Thoracic aorta (tissue), 2 donors: ENCODE data around the gene FLOT2. TPM values are rescaled to one million over a fixed set of nuclear protein-coding genes. Genes with fewer than 3 reads are reported as not detected.

ENCODE experiments used
- ATAC-seq: fragments of 150-250 bp; one replicate; pipeline ENCODE4 v1.8.0; 2017; ENCODE audit warnings: low read depth; ENCODE audit not compliant: insufficient number of reproducible peaks, low FRiP score
- DNase-seq: peaks from one replicate; pipeline ENCODE4 v3.0.0-alpha.2; 2020; ENCODE audit warnings: low spot score
- H3K27ac ChIP-seq, 2 donors: fragments of 200-600 bp; sonication (generic); 1 replicate in 1 of 2; 2 replicates in 1 of 2; pipeline ENCODE4 v1.5.1; 2016; ENCODE audit warnings: mild to moderate bottlenecking in 2 of 2, moderate library complexity in 2 of 2
- H3K27me3 ChIP-seq: fragments of 200-600 bp; sonication (generic); replicated peaks from 2 replicates; pipeline ENCODE4 v1.6.0; 2016; ENCODE audit warnings: mild to moderate bottlenecking; ENCODE audit not compliant: insufficient read depth
- H3K36me3 ChIP-seq: fragments of 200-600 bp; sonication (generic); one replicate; pipeline ENCODE4 v1.5.1; 2016
- H3K4me1 ChIP-seq, 2 donors: fragments of 200-600 bp; sonication (generic); 1 replicate in 1 of 2; 2 replicates in 1 of 2; pipeline versions ENCODE4 v1.5.1 to v1.6.0; 2016; ENCODE audit warnings: low read depth in 2 of 2, mild to moderate bottlenecking in 1 of 2; ENCODE audit not compliant: control insufficient read depth in 1 of 2
- H3K4me3 ChIP-seq: fragments of 200-600 bp; sonication (generic); 2 replicates; pipeline ENCODE4 v1.5.1; 2016; ENCODE audit warnings: mild to moderate bottlenecking
- H3K9me3 ChIP-seq: fragments of 200-600 bp; sonication (generic); 2 replicates; pipeline ENCODE4 v1.5.1; 2016
- CTCF ChIP-seq: fragments of 200-600 bp; sonication (generic); IDR thresholded peaks from one replicate; pipeline ENCODE4 v1.5.1; 2019; ENCODE audit warnings: antibody characterized with exemption
- total RNA-seq, 2 donors: library from RNA; depleted of rRNA; stranded (reverse); fragments of >200 nt; gene quantifications; one replicate each; pipeline versions ENCODE4 v1.1.0 to v1.2.3, GENCODE V29; 2016

The FLOT2 gene
- total RNA-seq, 2 donors from 2014 or later, result 71.3 to 92.1 TPM

- Histone ChIP-seq H3K36me3 (peaks cover 72% of the 10 kb centered on the region), H3K27me3 (no peaks in the 10 kb centered on the region), H3K9me3 (no peaks in the 10 kb centered on the region), H3K4me3 (no peak overlapping the region), H3K27ac (no peak overlapping the region), H3K4me1 (no peaks in the 10 kb centered on the region)
- no peak for TF ChIP-seq CTCF
- no peak for ATAC-seq
- no peak for DNase-seq
Observed at GRCh38 chr17:28917465-28917864, 19.9 kb upstream of the FLOT2 start.

DNA sequence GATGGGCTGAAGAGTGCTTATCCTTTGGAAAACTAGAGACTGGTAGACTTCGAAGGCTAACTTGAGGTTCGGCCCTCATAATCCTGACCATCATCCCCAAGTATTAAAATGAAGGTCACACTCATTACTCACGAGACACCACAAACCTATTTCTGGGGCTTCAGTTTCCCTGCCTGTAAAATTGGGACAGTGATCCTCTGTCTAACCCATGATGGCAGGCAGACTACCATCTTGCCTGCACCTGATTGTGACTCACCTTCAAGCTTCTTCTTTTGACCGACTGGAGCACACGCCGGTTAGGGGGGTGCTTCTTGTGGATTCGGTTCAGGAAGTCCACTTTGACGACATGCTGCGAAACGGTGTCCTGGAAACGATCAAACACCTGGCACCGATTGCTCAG, 19.5 kb upstream of the FLOT2 start:
- DNase-seq (no peak), ATAC-seq (no peak)
- Histone ChIP-seq H3K9me3 (no peaks in the 10 kb centered on the region), H3K4me3 (no peak overlapping the region), H3K36me3 (peaks cover 77% of the 10 kb centered on the region), H3K4me1 (no peaks in the 10 kb centered on the region), H3K27ac (no peak overlapping the region), H3K27me3 (no peaks in the 10 kb centered on the region)
- TF ChIP-seq CTCF, result no peak

GRCh38 chr17:28916302-28916934, 18.9 kb upstream of the FLOT2 start:
- Histone ChIP-seq H3K36me3 (peaks cover 80% of the 10 kb centered on the region), H3K27me3 (no peaks in the 10 kb centered on the region), H3K27ac (no peak overlapping the region), H3K9me3 (no peaks in the 10 kb centered on the region), H3K4me1 (no peaks in the 10 kb centered on the region), H3K4me3 (no peak overlapping the region)
- no peak for DNase-seq
- ATAC-seq, result no peak
- peak; percentile 65 for TF ChIP-seq CTCF

DNA sequence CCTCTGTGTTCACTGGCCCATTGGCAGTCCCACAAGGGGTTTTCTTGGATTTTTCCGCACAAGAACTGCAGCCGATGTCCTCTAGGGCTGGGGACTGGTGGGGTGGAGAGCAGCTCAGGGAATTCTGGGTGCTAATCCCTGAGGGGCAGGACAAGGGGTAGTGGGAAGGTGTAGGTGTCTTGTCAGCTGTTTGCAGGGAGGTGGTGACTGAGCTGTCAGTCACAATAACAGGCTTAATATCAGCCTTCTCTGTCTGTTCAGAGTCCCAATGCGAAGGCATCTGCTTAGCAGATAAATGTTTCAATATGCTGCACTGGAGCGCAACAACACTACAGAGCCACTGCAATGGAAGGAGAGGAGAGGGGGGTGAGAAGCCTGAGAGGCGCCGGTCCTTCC, 15.4 kb upstream of the FLOT2 start:
- Histone ChIP-seq H3K36me3 (peaks cover 75% of the 10 kb centered on the region), H3K27me3 (no peaks in the 10 kb centered on the region), H3K9me3 (no peaks in the 10 kb centered on the region), H3K4me1 (peaks cover 10 to 14% of the 10 kb centered on the region in 2 donors), H3K27ac (no peak overlapping the region), H3K4me3 (no peak overlapping the region)
- ATAC-seq, result no peak
- DNase-seq, result no peak
- TF ChIP-seq CTCF, result no peak

DNA sequence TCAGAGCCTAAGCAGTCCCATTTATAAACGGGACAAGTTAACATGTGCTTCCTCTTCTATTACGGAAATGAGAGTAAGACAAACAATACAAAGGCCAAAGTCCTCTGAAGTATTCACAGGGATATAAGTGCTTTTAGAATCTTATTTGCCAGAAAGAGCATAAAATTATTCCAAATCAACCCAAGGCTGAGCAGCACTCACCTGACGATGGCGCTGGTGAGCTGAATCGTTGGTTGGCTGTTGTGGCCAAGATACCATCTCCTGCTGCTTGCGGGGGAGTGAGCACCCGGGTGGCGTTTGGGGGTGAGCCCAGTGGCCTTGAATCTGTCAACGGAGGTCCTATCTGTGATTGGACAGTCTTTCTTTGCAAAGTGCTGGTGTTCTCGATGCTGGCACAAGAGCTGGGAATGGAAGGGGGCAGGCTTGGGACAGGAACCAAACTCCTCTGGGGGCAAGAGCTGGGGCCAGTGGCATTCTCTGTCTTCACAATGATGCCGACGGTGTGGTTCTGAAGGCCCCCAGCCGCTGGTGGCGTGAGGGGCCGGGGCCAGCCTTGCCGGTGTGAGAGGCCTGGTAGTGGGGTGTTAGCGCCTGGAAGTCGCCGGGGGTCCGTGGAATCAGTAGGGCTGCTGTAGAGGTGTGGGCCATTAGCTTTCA, 14.9 kb upstream of the FLOT2 start:
- no peaks in the 10 kb centered on the region for H3K27me3 ChIP-seq
- peaks cover 70% of the 10 kb centered on the region for H3K36me3 ChIP-seq
- no peak overlapping the region for H3K4me3 ChIP-seq
- H3K27ac ChIP-seq, result no peak overlapping the region
- peaks cover 10 to 19% of the 10 kb centered on the region in 2 donors for H3K4me1 ChIP-seq
- ATAC-seq, result no peak
- DNase-seq, result no peak
- no peak for TF ChIP-seq CTCF
- H3K9me3 ChIP-seq, result no peaks in the 10 kb centered on the region
